ENCODE measurements around the gene B4GALT7. TPM values are rescaled to one million over a fixed set of nuclear protein-coding genes. Genes with fewer than 3 reads are reported as not detected.

B4GALT7 gene
- total RNA-seq, 4 donors from 2014 or later = 13.6 to 41.1 (median 29.8) TPM

Other genes starting within 250 kb of the B4GALT7 start
- 100 to 1,000 TPM; 144 to 179 (median 154) TPM for gene LMAN2, start 248.5 kb upstream of the B4GALT7 start, total RNA-seq
- 10 to 100 TPM; 10.2 to 29.6 (median 16.4) TPM for gene RGS14, start 242.2 kb upstream of the B4GALT7 start, total RNA-seq
- not detected for gene SLC34A1, start 215.7 kb upstream of the B4GALT7 start, total RNA-seq
- not detected for gene PFN3, start 199.5 kb upstream of the B4GALT7 start, total RNA-seq
- 1 to 10 TPM in 1 of 4 donors, under 1 TPM in 1, not detected in 2; 0.59 to 4.5 TPM for gene F12, start 190.6 kb upstream of the B4GALT7 start, total RNA-seq
- gene GRK6, start 173.5 kb upstream of the B4GALT7 start, total RNA-seq = 10 to 100 TPM; 19.4 to 26.4 (median 23.2) TPM
- 10 to 100 TPM in 1 of 4 donors, 1 to 10 TPM in 3; 5.1 to 11.2 (median 7.5) TPM for gene PRR7, start 153.3 kb upstream of the B4GALT7 start, total RNA-seq
- gene DBN1, start 126.5 kb upstream of the B4GALT7 start, total RNA-seq = 100 to 1,000 TPM in 3 of 4 donors, 10 to 100 TPM in 1; 89.8 to 139 (median 111) TPM
- gene PDLIM7, start 102.5 kb upstream of the B4GALT7 start, total RNA-seq = 100 to 1,000 TPM in 1 of 4 donors, 10 to 100 TPM in 3; 78.0 to 138 (median 89.9) TPM
- 10 to 100 TPM in 3 of 4 donors, 1 to 10 TPM in 1; 7.8 to 20.1 (median 11.5) TPM for gene DOK3, start 90.3 kb upstream of the B4GALT7 start, total RNA-seq
- gene DDX41, start 83.2 kb upstream of the B4GALT7 start, total RNA-seq = 100 to 1,000 TPM in 2 of 4 donors, 10 to 100 TPM in 2; 85.3 to 139 (median 105) TPM
- gene FAM193B, start 45.6 kb upstream of the B4GALT7 start, total RNA-seq = 100 to 1,000 TPM in 3 of 4 donors, 10 to 100 TPM in 1; 82.4 to 152 (median 115) TPM
- gene TMED9, start 7.9 kb upstream of the B4GALT7 start, total RNA-seq = 10 to 100 TPM; 83.3 to 97.1 (median 95.8) TPM
- 10 to 100 TPM in 2 of 4 donors, 1 to 10 TPM in 2; 2.1 to 15.7 (median 9.7) TPM for gene FAM153A, start 182.8 kb downstream of the B4GALT7 start, total RNA-seq

Measured in tibial nerve (tissue), 4 donors.